GM12878 (cell line): ENCODE data around the gene BPIFA1. TPM values are rescaled to one million over a fixed set of nuclear protein-coding genes. Genes with fewer than 3 reads are reported as not detected.

ENCODE experiments used
- ATAC-seq: fragments of 200-7000 bp; cut with Tn5 transposase; 3 replicates; pipeline ENCODE4 v1.9.1; 2020; ENCODE audit warnings: mild to moderate bottlenecking, moderate library complexity
- BruUV-seq: library from RNA; stranded (reverse); fragments of 400-500 nt; replicated peaks from 2 replicates; lab custom pipeline; 2021; lab: Mats Ljungman, UMichigan
- CTCF ChIA-PET: fragments of 300-600 bp; sonication (Branson Sonifier 250); formaldehyde crosslinking; extraction: SDS; loops from one replicate; lab custom pipeline; 2021; ENCODE audit warnings: inconsistent platforms; lab: Yijun Ruan, JAX
- POLR2A ChIA-PET: fragments of 350-600 bp; formaldehyde crosslinking; extraction: SDS; loops from one replicate; lab custom pipeline; 2021; ENCODE audit warnings: inconsistent platforms; lab: Charles Lee
- RAD21 ChIA-PET: fragments of 300-600 bp; sonication (Branson Sonifier 250); formaldehyde crosslinking; loops from one replicate; lab custom pipeline; 2023; ENCODE audit warnings: antibody characterized with exemption; ENCODE audit not compliant: unreplicated experiment; lab: Charles Lee
- SMC1A ChIA-PET: fragments of 300-600 bp; sonication (Branson Sonifier 250); formaldehyde crosslinking; loops from one replicate; lab custom pipeline; 2023; ENCODE audit not compliant: unreplicated experiment, uncharacterized antibody; lab: Charles Lee
- DNase-seq: peaks from one replicate; pipeline ENCODE4 v3.0.0-alpha.2; 2011; ENCODE audit warnings: low read depth, low spot score
- FAIRE-seq: peaks from 3 replicates; lab custom pipeline; 2011; peaks lifted over from hg19 to GRCh38; lab: Jason Lieb, UNC
- H2AFZ ChIP-seq: 2 replicates; pipeline ENCODE4 v1.6.0; 2011; ENCODE audit warnings: low read depth, low read length, control low read depth; ENCODE audit not compliant: control insufficient read depth
- H3K27ac ChIP-seq: 2 replicates; pipeline ENCODE4 v1.5.1; 2011; ENCODE audit warnings: control low read depth; ENCODE audit not compliant: control insufficient read depth, insufficient read depth
- H3K27me3 ChIP-seq, 2 experiments: replicated peaks in 1 of 2; 2 replicates each; pipeline versions ENCODE4 v1.6.0 to v1.6.1; 2011; ENCODE audit warnings: low read length in 1 of 2; ENCODE audit not compliant: control insufficient read depth in 2 of 2, insufficient read depth in 2 of 2
- H3K36me3 ChIP-seq, 2 experiments: 2 replicates each; pipeline ENCODE4 v1.5.1; 2011; ENCODE audit warnings: low read length in 1 of 2; ENCODE audit not compliant: control insufficient read depth in 2 of 2, insufficient read depth in 2 of 2
- H3K4me1 ChIP-seq: 2 replicates; pipeline ENCODE4 v1.6.1; 2011; ENCODE audit warnings: mild to moderate bottlenecking, low read length, moderate library complexity, mixed read lengths; ENCODE audit not compliant: control insufficient read depth, insufficient read depth
- H3K4me2 ChIP-seq: 2 replicates; pipeline ENCODE4 v1.6.0; 2011; ENCODE audit warnings: control low read depth; ENCODE audit not compliant: control insufficient read depth, insufficient read depth
- H3K4me3 ChIP-seq: fragments of 200-600 bp; sonication (generic); 2 replicates; pipeline ENCODE4 v1.5.1; 2016
- H3K79me2 ChIP-seq: 2 replicates; pipeline ENCODE4 v1.6.0; 2011; ENCODE audit warnings: low read length; ENCODE audit not compliant: control insufficient read depth, insufficient read depth
- H3K9ac ChIP-seq: 2 replicates; pipeline ENCODE4 v1.8.0; 2011; ENCODE audit warnings: low read length, control low read depth, mixed read lengths; ENCODE audit not compliant: control insufficient read depth, insufficient read depth
- H3K9me3 ChIP-seq: replicated peaks from 3 replicates; pipeline ENCODE4 v1.5.1; 2011; ENCODE audit warnings: mild to moderate bottlenecking, low read length; ENCODE audit not compliant: control insufficient read depth, insufficient read depth
- H4K20me1 ChIP-seq: 2 replicates; pipeline ENCODE4 v1.6.0; 2011; ENCODE audit not compliant: control insufficient read depth, insufficient read depth
- EZH2 ChIP-seq: IDR thresholded peaks from 2 replicates; pipeline ENCODE4 v1.6.1; 2012; ENCODE audit warnings: low read depth, mild to moderate bottlenecking, control low read depth, inconsistent platforms, low read length, borderline replicate concordance; ENCODE audit not compliant: control insufficient read depth
- FOS ChIP-seq: IDR thresholded peaks from 3 replicates; pipeline ENCODE4 v1.6.1; 2011; ENCODE audit warnings: borderline replicate concordance; ENCODE audit not compliant: insufficient read length; ENCODE audit errors: extremely low read depth
- GATAD2B ChIP-seq: fragments of 450-650 bp; conservative IDR thresholded peaks from 2 replicates; pipeline ENCODE4 v1.6.1; 2017; ENCODE audit warnings: low read depth, mild to moderate bottlenecking, moderate library complexity
- IKZF1 ChIP-seq: fragments of 450-650 bp; conservative IDR thresholded peaks from 2 replicates; pipeline ENCODE4 v1.6.1; 2017; ENCODE audit warnings: antibody characterized with exemption, mild to moderate bottlenecking
- KAT2A ChIP-seq: conservative IDR thresholded peaks from 2 replicates; pipeline ENCODE4 v1.6.1; 2011; ENCODE audit warnings: low read depth, low read length; ENCODE audit not compliant: control insufficient read depth
- PAX8 ChIP-seq: fragments of 450-650 bp; IDR thresholded peaks from 2 replicates; pipeline ENCODE4 v1.6.1; 2017; ENCODE audit warnings: mild to moderate bottlenecking, moderate library complexity
- RELA ChIP-seq: fragments of 450-650 bp; IDR thresholded peaks from 2 replicates; pipeline ENCODE4 v1.8.0; 2014; ENCODE audit warnings: borderline replicate concordance; ENCODE audit not compliant: partially characterized antibody
- SKIL ChIP-seq: fragments of 450-650 bp; IDR thresholded peaks from 2 replicates; pipeline ENCODE4 v1.6.1; 2017; ENCODE audit warnings: mild to moderate bottlenecking, low read depth, inconsistent platforms; ENCODE audit not compliant: poor library complexity, severe bottlenecking
- STAT1 ChIP-seq: fragments of 450-650 bp; conservative IDR thresholded peaks from 2 replicates; pipeline ENCODE4 v1.6.1; 2014; ENCODE audit warnings: antibody characterized with exemption, mild to moderate bottlenecking
- ZBTB11 ChIP-seq: fragments of 450-650 bp; formaldehyde crosslinking; IDR thresholded peaks from 2 replicates; pipeline ENCODE4 v1.5.0; 2022; ENCODE audit warnings: mild to moderate bottlenecking, missing genetic modification characterization
- WGBS: methylation state at CpG from one replicate; pipeline ENCODE4 v1.1.6; 2016; ENCODE audit warnings: low lambda C conversion rate; ENCODE audit not compliant: insufficient replicate concordance, insufficient coverage; ENCODE audit errors: missing lambda C conversion rate; 5-methylcytosine and 5-hydroxymethylcytosine counted together
- in situ Hi-C: fragments of 300-500 bp; cut with MboI; formaldehyde crosslinking; loops from 9 replicates; pipeline ENCODE4 v1.14.3; 2018; ENCODE audit warnings: mixed read lengths
- intact Hi-C: fragments of 100-400 bp; cut with micrococcal nuclease; formaldehyde crosslinking; loops from one replicate; pipeline ENCODE4 v1.14.2; 2022; ENCODE audit not compliant: unreplicated experiment
- polyA plus RNA-seq, 11 experiments: library from polyadenylated mRNA; depleted of rRNA in 4 of 11; unstranded in 6 of 11; stranded (reverse) in 5 of 11; fragments of >200 nt; fragmentation: Nextera tagmentation in 4 of 11; fragmentation: Illumina TruSeq in 1 of 11; extraction: Ambion mirVana in 4 of 11; extraction: Trizol in 1 of 11; gene quantifications; 1 replicate in 1 of 11; 2 replicates in 10 of 11; pipeline versions ENCODE4 v1.2.1 to v1.2.3, GENCODE V29; 2011 to 2016; ENCODE audit warnings: inconsistent platforms in 2 of 11, missing spikeins in 2 of 11, low read depth in 1 of 11
- total RNA-seq, 4 experiments: library from RNA; depleted of rRNA in 3 of 4; stranded (reverse); fragments of >200 nt in 3 of 4; fragmentation: Illumina TruSeq in 1 of 4; extraction: Trizol in 1 of 4; gene quantifications; 2 replicates each; pipeline versions ENCODE4 v1.2.1 to v1.2.3, GENCODE V29; 2013 to 2021

The BPIFA1 gene
- total and polyA plus RNA-seq, 10 of the 15 experiments (the other 5 are each of a cell fraction or from before 2014, with no cell fraction given) = not detected

- WGBS = 30% methylated on average over 2 of the region's 2 CpGs
Observed at GRCh38 chr20:33284937-33285336, 49.1 kb downstream of the BPIFA1 start.

More at GRCh38 chr20:33284937-33285336, 49.1 kb downstream of the BPIFA1 start:
- no peaks in the 10 kb centered on the region for H4K20me1 ChIP-seq
- ChIA-PET CTCF (no interaction called here), RAD21 (no interaction called here), SMC1A (no interaction called here), POLR2A (interaction anchor here (0.7 to 0.8 kb wide), 2 partner anchors 142 to 389 kb away, joined by 3 to 5 read pairs; no protein-coding TSS in a partner anchor)
- intact Hi-C loops (no loop called here), in situ Hi-C loops (no loop called here)
- TF ChIP-seq GATAD2B (no peak), ZBTB11 (CRISPR knock-in tag) (no peak), STAT1 (no peak), RELA (no peak), PAX8 (no peak), KAT2A (no peak), IKZF1 (no peak), EZH2 (no peak), FOS (no peak), SKIL (no peak)
- H2AFZ ChIP-seq = no peak overlapping the region
- no peak overlapping the region for H3K9ac ChIP-seq
- DNase-seq (no peak), ATAC-seq (no peak), FAIRE-seq (no peak)
- no peak overlapping the region for H3K4me3 ChIP-seq
- H3K27ac ChIP-seq = no peak overlapping the region
- H3K4me2 ChIP-seq = no peak overlapping the region
- no peaks in the 10 kb centered on the region for H3K79me2 ChIP-seq
- H3K36me3 ChIP-seq = no peaks in the 10 kb centered on the region
- H3K27me3 ChIP-seq = peaks cover 0 to 3% of the 10 kb centered on the region in 2 experiments; a peak in 3 of 4 replicates
- BruUV-seq = no TSS peak
- H3K4me1 ChIP-seq = no peaks in the 10 kb centered on the region
- H3K9me3 ChIP-seq = no peaks in the 10 kb centered on the region
